PC-3 (cell line): ENCODE measurements around the gene SRGAP1. TPM values are rescaled to one million over a fixed set of nuclear protein-coding genes. Genes with fewer than 3 reads are reported as not detected.

Experiments used
- ATAC-seq: fragments of 200-7000 bp; cut with Tn5 transposase; 2 replicates; pipeline ENCODE4 v1.9.1; 2020; ENCODE audit warnings: mild to moderate bottlenecking, moderate library complexity
- BruUV-seq: library from RNA; stranded (reverse); fragments of 400-500 nt; replicated peaks from 2 replicates; lab custom pipeline; 2021; lab: Mats Ljungman, UMichigan
- CTCF ChIA-PET: fragments of 300-600 bp; sonication (Branson Sonifier 250); formaldehyde crosslinking; loops from one replicate; lab custom pipeline; 2022; ENCODE audit warnings: antibody characterized with exemption; lab: Charles Lee
- POLR2A ChIA-PET: fragments of 300-600 bp; sonication (Branson Sonifier 250); formaldehyde crosslinking; loops from one replicate; lab custom pipeline; 2022; ENCODE audit warnings: antibody characterized with exemption; ENCODE audit not compliant: unreplicated experiment; lab: Charles Lee
- DNase-seq: peaks from one replicate; pipeline ENCODE4 v3.0.0-alpha.2; 2015
- H2AFZ ChIP-seq: fragments of 300-600 bp; sonication (generic); 2 replicates; pipeline ENCODE4 v1.6.0; 2016; ENCODE audit warnings: antibody characterized with exemption, low read length
- H3F3A ChIP-seq: fragments of 300-600 bp; sonication (generic); one replicate; pipeline ENCODE4 v1.6.0; 2017; ENCODE audit warnings: antibody characterized with exemption, low read length, control low read depth, mild to moderate bottlenecking; ENCODE audit not compliant: unreplicated experiment
- H3K27ac ChIP-seq: fragments of 300-600 bp; sonication (generic); 2 replicates; pipeline ENCODE4 v1.5.1; 2016; ENCODE audit warnings: mild to moderate bottlenecking, low read length
- H3K27me3 ChIP-seq: fragments of 300-600 bp; sonication (generic); 2 replicates; pipeline ENCODE4 v1.6.1; 2016; ENCODE audit warnings: low read length, mixed read lengths
- H3K36me3 ChIP-seq: fragments of 300-600 bp; sonication (generic); 2 replicates; pipeline ENCODE4 v1.6.1; 2016; ENCODE audit warnings: low read depth, mixed run types, low read length, mixed read lengths
- H3K4me1 ChIP-seq: fragments of 300-600 bp; sonication (generic); 2 replicates; pipeline ENCODE4 v1.5.1; 2016; ENCODE audit warnings: low read length; ENCODE audit not compliant: insufficient read depth
- H3K4me2 ChIP-seq: fragments of 300-600 bp; sonication (generic); 2 replicates; pipeline ENCODE4 v1.6.0; 2016; ENCODE audit warnings: low read length
- H3K4me3 ChIP-seq: fragments of 300-600 bp; sonication (generic); 2 replicates; pipeline ENCODE4 v1.5.1; 2016; ENCODE audit warnings: mild to moderate bottlenecking, low read length, mixed read lengths
- H3K79me2 ChIP-seq: fragments of 300-600 bp; sonication (generic); 2 replicates; pipeline ENCODE4 v1.6.1; 2017; ENCODE audit warnings: low read length, mixed read lengths
- H3K9ac ChIP-seq: fragments of 300-600 bp; sonication (generic); 2 replicates; pipeline ENCODE4 v1.6.0; 2016; ENCODE audit warnings: mild to moderate bottlenecking, low read length
- H3K9me2 ChIP-seq: fragments of 300-600 bp; sonication (generic); replicated peaks from 2 replicates; pipeline ENCODE4 v1.6.1; 2016; ENCODE audit warnings: mixed run types, low read length, mixed read lengths
- H3K9me3 ChIP-seq: fragments of 300-600 bp; sonication (generic); 2 replicates; pipeline ENCODE4 v1.6.1; 2016; ENCODE audit warnings: low read length, mixed read lengths
- H4K20me1 ChIP-seq: fragments of 300-600 bp; sonication (generic); 2 replicates; pipeline ENCODE4 v1.6.1; 2016; ENCODE audit warnings: low read length, mixed read lengths
- EZH2 ChIP-seq: fragments of 300-600 bp; sonication (generic); IDR thresholded peaks from one replicate; pipeline ENCODE4 v1.6.1; 2017; ENCODE audit warnings: antibody characterized with exemption, mild to moderate bottlenecking, low read length; ENCODE audit not compliant: unreplicated experiment
- EZH2phosphoT487 ChIP-seq: fragments of 300-600 bp; sonication (generic); IDR thresholded peaks from 2 replicates; pipeline ENCODE4 v1.6.1; 2018; ENCODE audit warnings: mild to moderate bottlenecking, antibody characterized with exemption, low read length, borderline replicate concordance
- intact Hi-C: fragments of 100-400 bp; cut with micrococcal nuclease; formaldehyde crosslinking; loops from 2 replicates; pipeline ENCODE4 v1.9.0; 2023
- total RNA-seq: library from RNA; depleted of rRNA; stranded (reverse); fragments of >200 nt; gene quantifications from 2 replicates; pipeline ENCODE4 v1.2.3, GENCODE V29; 2014
- TF ChIP-seq, protein P1 (sequence below): fragments of 300-600 bp; sonication (generic); conservative IDR thresholded peaks from 2 replicates; pipeline ENCODE4 v1.5.1; 2017; ENCODE audit warnings: antibody characterized with exemption, low read depth, mild to moderate bottlenecking, low read length

The SRGAP1 gene
- total RNA-seq, 1 experiment from 2014 or later, result 11.0 TPM

DNA sequence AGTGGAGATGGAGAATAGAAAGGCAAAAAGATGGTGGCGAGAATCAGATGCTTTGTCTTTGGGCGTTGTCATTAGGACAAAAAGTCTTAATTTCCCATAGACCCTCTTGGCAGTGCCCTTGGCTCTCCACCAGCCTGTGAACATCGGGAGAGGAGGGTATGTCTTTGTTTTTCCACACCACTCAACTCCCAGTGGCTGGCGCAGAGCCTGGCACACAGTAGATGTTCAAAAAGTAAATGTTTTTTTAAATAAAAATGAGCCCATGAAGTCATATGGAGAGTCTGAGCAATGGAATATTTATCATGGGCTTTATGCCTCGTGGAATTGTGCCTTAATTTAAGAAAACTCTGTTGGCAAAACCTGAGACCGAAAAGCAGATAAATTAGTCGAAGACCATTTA, 90.4 kb downstream of the SRGAP1 start:
- ATAC-seq (no peak), DNase-seq (no peak)
- CTCF ChIA-PET, result no interaction called here
- Histone ChIP-seq H3K9me3 (no peaks in the 10 kb centered on the region), H3K9me2 (no peaks in the 10 kb centered on the region), H3K9ac (no peak overlapping the region), H3K4me1 (peaks cover 13% of the 10 kb centered on the region; the same call in 1 of the 2 replicates), H3K27me3 (no peaks in the 10 kb centered on the region), H3K4me3 (no peak overlapping the region), H3K79me2 (peaks cover 78% of the 10 kb centered on the region), H3K27ac (no peak overlapping the region), H2AFZ (no peak overlapping the region), H4K20me1 (no peaks in the 10 kb centered on the region), H3K4me2 (no peak overlapping the region), H3F3A (no peaks in the 10 kb centered on the region), H3K36me3 (0 out of 2 replicates have a peak, but pooled peaks cover 4% of the 10 kb centered on the region)
- BruUV-seq, result no TSS peak
- intact Hi-C loops, result no loop called here
- TF ChIP-seq EZH2, result no peak
- TF ChIP-seq, protein P1, sequence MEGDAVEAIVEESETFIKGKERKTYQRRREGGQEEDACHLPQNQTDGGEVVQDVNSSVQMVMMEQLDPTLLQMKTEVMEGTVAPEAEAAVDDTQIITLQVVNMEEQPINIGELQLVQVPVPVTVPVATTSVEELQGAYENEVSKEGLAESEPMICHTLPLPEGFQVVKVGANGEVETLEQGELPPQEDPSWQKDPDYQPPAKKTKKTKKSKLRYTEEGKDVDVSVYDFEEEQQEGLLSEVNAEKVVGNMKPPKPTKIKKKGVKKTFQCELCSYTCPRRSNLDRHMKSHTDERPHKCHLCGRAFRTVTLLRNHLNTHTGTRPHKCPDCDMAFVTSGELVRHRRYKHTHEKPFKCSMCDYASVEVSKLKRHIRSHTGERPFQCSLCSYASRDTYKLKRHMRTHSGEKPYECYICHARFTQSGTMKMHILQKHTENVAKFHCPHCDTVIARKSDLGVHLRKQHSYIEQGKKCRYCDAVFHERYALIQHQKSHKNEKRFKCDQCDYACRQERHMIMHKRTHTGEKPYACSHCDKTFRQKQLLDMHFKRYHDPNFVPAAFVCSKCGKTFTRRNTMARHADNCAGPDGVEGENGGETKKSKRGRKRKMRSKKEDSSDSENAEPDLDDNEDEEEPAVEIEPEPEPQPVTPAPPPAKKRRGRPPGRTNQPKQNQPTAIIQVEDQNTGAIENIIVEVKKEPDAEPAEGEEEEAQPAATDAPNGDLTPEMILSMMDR, result no peak
- TF ChIP-seq EZH2phosphoT487, result no peak
- POLR2A ChIA-PET, result no interaction called here

DNA sequence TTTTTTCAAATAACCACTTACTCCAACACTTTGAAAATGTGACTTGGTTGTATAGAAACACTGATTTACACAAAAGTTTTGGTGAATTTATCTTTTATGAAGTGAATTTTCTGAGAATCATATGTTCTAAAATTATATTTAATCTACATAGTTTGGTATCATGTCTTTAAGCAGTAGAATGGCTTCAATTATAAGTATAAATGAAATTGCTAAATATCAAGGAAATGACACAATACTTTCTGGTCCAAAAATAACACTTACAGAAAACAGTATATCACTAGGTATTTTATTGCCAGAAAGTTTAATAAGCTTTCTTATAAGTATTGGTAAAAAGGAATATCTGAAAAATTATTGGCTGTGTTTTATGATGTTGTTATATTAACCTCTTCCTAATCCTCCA, 90.9 kb downstream of the SRGAP1 start:
- peaks cover 77% of the 10 kb centered on the region for H3K79me2 ChIP-seq
- BruUV-seq, result no TSS peak
- CTCF ChIA-PET, result no interaction called here

More for the DNA sequence above, 90.9 kb downstream of the SRGAP1 start:
- DNase-seq, result no peak
- Histone ChIP-seq H3K36me3 (0 out of 2 replicates have a peak, but pooled peaks cover 4% of the 10 kb centered on the region), H3K4me3 (no peak overlapping the region), H3K9me2 (no peaks in the 10 kb centered on the region), H3K4me2 (no peak overlapping the region), H3K9me3 (no peaks in the 10 kb centered on the region), H3K27ac (no peak overlapping the region), H4K20me1 (no peaks in the 10 kb centered on the region), H3K27me3 (no peaks in the 10 kb centered on the region), H3K9ac (no peak overlapping the region), H2AFZ (no peak overlapping the region), H3F3A (no peaks in the 10 kb centered on the region), H3K4me1 (peaks cover 13% of the 10 kb centered on the region; the same call in 1 of the 2 replicates)
- ATAC-seq, result no peak
- POLR2A ChIA-PET, result no interaction called here
- intact Hi-C loops, result no loop called here
- TF ChIP-seq EZH2 (no peak), EZH2phosphoT487 (no peak)
- TF ChIP-seq, protein P1, result no peak
